ENCODE measurements around the gene MEIOB.

DNA sequence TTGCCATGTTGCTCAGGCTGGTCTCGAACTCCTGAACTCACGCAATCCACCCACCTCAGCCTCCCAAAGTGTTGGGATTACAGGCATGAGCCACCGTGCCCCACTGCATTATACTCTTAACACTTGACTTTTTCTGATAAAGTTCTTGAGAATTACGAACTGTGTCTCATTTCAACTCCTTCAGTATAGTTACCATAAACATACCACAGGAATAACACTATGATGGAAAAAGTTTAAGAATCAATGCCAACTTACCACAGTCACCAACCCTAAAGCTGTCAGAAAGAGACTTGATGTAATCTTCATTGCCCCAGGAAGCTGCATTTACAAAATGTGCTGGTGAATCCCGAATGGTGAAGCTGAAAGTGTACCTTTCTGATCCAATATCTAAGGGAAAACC is 10.2 kb downstream of the MEIOB start:
- TF ChIP-seq, protein P1, sequence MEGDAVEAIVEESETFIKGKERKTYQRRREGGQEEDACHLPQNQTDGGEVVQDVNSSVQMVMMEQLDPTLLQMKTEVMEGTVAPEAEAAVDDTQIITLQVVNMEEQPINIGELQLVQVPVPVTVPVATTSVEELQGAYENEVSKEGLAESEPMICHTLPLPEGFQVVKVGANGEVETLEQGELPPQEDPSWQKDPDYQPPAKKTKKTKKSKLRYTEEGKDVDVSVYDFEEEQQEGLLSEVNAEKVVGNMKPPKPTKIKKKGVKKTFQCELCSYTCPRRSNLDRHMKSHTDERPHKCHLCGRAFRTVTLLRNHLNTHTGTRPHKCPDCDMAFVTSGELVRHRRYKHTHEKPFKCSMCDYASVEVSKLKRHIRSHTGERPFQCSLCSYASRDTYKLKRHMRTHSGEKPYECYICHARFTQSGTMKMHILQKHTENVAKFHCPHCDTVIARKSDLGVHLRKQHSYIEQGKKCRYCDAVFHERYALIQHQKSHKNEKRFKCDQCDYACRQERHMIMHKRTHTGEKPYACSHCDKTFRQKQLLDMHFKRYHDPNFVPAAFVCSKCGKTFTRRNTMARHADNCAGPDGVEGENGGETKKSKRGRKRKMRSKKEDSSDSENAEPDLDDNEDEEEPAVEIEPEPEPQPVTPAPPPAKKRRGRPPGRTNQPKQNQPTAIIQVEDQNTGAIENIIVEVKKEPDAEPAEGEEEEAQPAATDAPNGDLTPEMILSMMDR (IDR thresholded peaks at IDR 0.05), result no peak
- no peak for TF ChIP-seq POLR2A (IDR thresholded peaks at IDR 0.05)

Measured in esophagus squamous epithelium (tissue), 4 donors.